NCI-H345 (cell line): Measurements from ENCODE around the gene PLXNB3.

Experiments
- DNase-seq: peaks from one replicate; lab custom pipeline; 2025; lab: John Stamatoyannopoulos, UW

Gene PLXNB3

DNA sequence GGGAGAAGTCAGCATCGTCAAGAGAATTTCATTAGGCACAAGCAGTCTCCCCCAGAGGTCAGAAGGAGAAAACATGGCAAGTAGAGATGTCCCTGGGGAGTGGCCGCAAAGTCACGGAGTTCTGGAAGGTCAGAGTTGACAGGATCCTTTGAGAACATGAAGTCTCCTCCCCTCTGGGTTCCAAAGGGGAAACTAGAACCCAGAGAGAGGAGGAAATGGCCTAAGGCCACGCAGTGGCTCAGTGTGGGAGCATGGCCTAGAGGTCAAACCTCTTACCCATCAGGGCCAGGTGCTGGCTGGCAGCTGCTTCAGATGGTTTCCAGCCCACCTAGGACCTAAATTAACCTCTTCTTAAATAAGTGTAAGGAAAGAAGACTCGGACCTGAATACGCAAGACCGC is 29.2 kb downstream of the PLXNB3 start:
- no peak for DNase-seq

DNA sequence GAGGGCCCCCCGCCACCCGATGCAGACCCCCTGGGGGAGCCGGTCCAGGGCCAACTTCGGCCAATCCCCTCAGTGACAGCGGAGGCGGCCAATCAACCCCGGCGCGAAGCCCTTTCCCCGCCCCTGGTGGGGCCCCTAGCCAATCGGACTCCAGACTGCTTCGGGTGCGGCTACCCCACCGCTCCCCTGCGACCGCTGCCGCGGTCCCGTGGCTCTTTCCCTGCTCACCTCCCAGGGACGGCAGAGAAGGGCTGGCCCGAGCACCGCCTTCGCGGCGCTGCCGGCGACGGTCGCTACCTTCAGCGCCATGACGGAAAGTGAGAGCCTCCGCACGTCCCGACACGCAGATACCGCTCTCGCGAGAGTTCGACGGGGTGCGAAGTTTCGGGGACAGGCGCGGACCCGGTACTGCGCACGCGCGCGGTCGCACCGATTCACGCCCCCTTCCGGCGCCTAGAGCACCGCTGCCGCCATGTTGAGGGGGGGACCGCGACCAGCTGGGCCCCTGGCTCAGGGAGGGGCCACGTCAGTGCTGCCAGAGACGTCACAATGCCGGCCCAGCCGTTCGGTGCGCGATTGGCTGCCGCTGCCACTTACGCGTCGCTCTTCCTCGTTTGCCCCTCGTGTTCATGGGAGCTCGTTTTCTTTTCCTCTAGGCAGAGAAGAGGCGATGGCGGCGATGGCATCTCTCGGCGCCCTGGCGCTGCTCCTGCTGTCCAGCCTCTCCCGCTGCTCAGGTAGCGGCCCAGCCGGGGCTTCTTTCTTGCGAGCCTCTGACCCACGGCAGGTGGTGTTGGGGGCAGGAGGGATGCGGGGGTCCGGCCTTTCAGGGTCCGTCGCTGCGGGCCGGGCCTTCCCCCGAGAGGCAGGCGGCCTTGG is 30.2 kb downstream of the PLXNB3 start, which contains the start of the genes IDH3G and SSR4:
TSS of gene IDH3G (minus strand) at position 358 of the 879 bp plus-strand sequence. CDS start at position 309, 49 bp downstream.
TSS of gene SSR4 (plus strand) at position 651 of the 879 bp plus-strand sequence. CDS start at position 671, 20 bp downstream.
- peak; percentile 96 for DNase-seq

DNA sequence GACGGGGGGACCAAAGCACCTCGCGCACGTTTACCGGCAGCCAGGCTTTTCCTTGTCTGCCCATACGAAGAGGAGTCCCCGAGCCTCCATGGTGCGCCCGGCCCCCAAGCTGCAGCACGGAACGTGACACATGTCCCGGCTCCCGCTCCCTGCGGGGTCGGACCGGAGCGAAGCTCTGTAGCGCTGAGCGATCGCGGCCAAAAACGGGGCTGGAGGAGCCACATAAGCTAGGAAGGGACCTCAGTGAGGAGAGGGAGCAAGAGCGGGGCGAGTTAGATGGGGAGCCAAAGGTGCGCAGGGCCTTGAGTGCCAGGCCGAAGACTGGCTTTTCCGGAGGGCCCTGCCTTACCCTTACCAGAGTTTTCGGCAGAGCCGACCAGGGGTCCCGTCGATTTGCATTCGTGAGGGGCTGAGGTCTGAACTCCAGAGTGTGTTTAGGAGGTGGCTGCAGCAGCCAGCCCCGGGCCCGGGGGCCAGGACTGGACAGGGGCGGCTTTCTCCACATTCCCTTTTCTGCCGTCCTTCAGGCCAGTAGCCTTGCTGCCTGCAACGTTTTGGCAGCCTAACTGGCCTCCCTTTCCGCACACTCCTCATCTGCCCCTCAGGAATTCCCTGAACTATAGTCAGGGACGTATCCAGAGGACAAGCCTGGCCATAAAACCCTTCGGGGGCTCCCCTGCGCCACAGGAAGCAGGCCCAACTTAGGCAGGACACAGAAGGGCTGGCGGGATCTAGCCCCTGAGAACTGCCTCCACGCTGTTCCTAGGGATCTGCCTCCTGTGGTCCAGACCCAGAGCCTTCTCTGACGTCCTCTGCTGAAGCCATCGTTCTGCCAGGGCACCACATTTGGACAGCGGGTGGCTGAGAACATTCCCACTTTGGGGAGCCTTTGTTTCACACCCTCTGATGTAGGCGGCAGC is 31.1 kb downstream of the PLXNB3 start:
- DNase-seq = no peak

DNA sequence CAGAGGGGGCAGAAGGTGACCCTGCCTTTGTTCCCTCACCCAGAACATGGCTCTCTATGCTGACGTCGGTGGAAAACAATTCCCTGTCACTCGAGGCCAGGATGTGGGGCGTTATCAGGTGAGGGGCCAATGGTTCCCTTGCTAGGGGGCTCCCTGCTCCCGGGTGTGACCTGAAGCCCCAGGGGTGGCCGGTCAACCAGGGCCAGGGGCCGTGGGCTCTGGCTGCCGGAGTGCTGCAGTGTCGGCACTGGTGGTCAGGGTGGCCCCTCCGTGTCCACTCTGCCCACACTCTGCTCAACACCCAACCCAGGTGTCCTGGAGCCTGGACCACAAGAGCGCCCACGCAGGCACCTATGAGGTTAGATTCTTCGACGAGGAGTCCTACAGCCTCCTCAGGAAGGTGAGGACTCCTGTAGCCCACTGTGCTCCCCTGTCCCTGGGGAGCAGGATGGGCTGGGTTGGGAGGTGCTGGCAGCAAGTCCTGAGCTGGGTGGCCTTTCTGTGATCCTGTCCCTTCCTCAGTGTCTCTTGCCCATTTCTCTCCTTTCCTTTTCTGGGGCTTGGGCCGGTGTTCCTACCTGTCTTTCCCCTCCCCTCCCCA is 33.5 kb downstream of the PLXNB3 start:
- no peak for DNase-seq

DNA sequence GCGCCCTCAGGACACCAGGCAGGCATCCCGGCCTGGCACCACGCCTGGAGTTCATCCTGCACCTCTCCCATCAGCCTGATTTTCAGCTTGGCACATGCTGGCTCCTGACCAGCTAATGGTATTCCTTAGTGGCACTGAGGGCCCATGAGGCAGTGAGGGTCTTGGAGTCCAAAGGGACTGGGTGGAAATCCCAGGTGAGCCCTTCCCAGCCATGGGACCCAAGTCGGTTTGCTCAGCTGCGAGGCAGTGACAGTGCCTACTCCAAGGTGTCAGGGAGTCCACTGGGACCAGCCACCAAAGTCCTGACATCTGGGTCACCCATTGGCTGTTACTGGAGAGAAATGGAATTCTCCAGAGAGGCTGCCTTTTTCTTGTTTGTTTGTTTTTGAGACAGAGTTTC is 35.3 kb downstream of the PLXNB3 start:
- DNase-seq = no peak

DNA sequence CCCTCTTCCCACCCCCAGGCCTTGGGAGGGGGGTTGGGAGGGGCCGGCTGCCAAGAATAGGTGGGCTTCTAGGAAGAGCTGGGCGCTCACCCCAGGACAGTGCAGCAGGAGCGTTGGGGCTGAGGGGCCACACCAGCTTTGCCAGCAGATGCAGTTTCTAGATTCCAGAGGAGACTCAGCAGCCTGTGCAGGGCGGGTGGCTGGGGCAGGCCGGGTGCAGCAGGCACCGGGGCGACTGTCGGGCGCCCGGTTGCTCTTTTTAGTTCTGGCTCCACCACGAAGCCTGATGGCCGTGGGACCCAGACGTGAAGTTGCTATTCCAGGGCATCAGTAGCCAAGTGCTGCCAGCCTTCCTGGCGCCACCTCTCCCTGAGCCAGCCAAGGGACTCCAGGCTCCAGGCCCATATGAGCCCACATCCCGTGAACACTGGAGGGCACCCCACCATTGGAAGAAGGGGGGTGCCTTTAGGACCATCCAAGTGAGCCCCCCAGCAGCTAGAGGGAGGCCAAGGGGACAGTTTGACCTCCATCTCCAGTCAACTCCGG is 36.2 kb downstream of the PLXNB3 start:
- DNase-seq = no peak

DNA sequence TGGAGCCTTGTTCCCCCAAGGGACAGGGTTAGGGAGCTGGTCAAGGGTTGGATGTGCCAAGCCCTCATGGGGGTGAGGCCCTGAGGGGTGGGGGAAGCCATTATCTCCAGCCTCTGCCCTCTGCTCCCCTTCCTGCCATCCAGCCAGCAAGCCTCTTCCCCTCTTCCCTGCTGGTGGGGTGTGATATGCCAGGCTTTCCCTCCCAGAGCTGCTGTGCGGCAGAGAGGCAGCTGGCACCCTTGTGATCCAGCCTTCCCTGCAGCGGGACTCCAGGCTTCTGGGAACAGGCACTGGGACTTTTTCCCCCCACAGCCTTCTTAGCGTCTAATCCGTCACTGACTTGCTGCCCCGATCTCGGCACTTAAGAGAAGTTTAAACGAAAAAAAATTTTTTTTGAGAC is 36.7 kb downstream of the PLXNB3 start:
- DNase-seq = no peak

DNA sequence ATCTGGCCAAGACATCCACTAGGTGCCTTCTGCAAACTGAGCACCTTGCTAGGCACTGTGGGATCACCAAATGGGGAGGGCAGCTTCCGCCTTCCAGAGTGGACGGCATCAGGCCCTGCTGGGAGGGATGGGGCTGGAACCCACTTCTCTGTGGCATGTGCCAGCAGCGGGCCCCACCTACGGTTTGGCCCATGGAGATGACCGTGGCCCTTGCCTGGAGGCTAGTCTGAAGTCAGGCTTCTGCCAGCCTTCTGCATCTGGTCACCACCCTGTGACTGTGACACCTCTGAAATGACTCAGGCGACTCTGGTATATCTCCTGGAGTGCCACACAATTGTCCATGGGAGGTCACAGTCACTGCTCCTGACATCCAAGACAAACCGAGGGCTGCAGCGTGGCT is 37.6 kb downstream of the PLXNB3 start:
- no peak for DNase-seq

DNA sequence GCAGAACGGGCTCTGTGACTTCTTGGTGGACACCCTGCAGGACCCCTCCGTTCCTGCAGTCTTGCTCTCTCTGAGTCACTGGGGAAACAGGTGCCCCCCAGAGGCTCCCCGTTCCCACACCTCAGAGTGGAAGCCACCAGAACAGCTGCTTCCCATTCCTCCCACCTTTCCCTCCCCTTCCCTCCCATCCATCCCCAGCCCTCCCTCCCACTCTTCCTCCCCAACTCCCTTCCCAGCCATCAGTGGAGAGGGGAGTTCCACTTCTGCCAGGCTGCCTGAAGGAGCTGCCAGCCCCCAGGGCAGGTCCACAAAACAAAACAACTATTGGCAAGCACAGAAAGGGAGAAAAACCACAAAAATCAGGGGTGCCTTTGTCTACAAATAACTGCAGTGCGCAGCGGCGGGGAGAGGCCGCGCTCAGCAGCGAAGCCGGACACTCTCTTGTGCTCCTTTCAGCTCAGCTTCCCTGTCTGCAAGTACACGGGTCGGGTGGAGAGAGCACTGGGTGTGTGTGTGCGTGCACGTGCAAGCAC is 38.5 kb downstream of the PLXNB3 start:
- DNase-seq = no peak

DNA sequence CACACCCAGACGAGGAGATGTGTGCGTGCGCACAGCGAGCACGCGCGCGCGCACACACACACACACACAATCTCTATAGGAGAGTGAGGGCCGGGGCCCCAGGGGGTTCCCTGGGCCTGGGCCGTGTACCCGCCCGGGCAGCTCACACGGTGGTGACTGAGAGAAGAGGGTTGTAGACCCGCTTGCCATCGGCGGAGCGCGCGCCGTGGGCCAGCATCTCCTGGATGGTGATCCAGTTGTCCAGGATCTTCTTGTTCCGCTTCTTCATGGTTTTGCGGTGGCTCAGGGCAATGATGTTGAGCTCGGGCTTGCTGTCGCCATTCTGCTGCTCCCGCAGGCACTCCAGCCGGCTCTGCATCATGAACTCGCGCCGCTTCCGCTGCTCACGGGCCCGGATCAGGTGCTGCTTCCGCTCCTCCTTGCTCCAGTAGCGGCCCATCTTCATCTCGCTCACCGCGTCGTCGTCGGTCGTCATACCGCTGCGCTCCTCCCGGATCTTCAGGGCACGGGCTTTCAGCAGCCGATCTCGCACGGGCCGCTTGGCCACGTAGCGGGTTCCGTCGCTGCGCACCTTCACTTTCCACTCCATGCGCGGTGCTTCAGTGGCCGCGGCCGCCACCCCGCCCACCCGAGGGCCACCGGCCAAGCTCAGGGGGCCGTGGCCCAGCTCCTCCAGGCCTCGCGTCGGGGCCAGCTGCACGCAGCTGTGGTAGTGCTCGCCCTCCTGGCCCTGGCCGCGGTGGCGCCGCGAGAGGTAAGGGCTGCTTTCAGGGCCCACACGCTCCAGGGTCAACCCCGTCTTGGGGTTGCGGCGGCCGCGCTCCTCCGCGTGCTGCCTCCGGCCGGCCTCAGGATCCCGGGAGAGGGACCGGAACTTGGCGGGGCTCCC is 39.4 kb downstream of the PLXNB3 start:
- DNase-seq = no peak

DNA sequence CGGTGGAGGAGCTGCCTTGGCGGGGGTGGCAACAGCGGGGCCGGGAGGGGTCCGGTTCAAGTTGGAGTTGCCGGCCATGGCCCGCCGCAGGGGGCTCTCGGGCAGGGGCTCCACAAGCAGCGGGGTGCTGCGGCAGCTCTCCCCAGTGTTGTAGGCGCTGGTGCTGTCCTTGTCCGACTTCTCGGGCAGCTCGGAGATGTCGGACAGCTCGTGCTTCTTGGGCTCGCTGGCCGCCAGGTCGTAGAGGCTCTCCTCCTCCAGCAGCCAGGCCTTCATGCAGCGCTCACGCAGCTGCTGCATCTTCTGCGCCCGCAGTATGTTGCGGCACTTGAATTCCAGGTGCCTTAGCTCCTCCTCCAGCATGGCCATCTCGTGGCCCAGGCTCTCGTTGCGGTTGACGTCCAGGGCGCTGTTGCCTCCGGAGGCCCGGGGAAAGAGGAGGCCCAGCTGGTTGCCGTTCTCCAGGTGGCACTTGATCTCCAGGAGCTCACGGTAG is 40.1 kb downstream of the PLXNB3 start:
- DNase-seq = no peak

DNA sequence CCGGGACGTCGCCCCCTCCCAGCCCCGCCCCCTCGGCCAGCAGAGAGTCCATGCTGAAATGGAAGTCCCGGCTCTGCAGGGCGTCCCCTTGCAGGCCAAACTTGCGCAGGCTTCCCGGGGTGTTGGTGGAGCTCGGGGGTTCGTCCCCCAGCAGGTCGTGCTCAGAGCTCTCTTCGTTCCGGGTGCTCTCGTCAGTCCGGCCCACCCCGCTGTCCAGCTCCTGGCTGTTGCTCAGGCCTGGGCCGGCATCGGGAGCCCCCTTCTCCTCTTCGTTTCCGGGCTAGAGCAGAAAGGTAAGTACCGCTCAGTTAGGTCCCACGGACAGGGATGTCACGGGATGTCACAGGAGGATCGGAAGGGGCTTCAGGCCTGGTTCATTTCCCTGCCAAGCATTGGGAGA is 40.6 kb downstream of the PLXNB3 start:
- no peak for DNase-seq

DNA sequence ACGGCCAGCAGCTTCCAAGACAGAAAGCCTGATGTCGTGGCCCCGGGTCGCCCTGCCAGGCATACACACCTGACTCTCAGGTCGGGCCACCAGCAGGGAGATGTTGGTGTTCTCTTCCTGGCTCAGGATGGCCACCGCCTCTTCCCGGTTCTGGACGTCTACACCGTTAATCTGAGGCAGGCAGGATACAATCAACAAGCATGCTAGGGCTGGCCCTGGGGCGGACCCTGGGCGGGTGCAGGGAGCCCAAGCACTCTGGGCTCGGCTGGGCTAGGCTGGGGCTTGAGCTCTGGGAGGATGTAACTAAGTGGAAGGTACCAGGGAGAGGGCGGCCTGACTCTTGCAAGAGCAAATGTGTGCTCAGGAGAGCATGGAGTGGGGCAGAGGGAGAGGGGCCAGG is 41.4 kb downstream of the PLXNB3 start:
- no peak for DNase-seq

DNA sequence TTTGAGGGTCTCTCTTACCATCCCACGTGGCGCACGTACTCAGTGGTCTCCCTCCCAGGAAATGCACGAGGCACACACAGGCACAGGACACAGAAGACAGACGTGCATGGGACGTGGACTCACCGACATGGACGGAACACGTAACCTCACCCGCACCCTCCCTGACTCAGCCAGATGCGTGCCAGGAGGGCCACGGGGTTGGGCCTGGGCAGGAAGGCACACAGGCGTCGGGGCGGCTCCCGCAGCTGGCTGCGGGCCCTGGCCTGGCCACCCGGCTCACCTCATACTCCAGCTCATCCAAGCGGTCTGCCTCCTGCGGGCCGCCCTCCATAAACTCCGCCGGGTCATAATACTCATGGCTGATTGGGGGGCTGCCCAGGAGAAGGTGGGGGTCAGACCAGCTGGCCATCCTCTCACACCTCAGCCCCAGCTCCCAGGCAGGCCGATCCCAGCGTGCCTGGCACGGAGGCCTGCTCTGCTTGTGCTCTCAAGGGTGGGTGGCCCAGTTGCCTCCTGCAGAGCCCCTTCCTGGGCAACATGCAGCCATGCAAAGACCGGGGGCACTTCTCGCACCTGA is 43.0 kb downstream of the PLXNB3 start:
- DNase-seq = no peak

DNA sequence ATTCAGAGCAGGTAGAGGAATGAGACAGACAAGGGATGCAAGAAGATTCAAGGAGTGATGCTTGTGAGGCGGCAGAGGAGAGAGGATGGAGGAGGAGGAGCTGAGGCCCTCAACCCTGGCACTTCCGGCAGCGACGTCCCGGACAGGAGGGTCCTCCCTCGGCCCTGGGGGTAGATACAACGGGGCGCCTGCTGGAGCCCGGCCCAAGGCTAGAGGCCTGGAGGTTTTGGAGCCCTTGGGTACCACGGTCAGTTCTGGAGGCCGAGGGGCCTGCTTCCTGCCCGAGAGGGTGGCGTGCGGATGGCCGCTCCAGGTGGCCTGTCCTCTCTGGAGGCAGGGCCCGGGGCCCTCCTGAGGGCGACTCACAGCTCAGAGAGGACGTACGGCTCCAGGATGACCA is 43.9 kb downstream of the PLXNB3 start:
- DNase-seq = no peak

DNA sequence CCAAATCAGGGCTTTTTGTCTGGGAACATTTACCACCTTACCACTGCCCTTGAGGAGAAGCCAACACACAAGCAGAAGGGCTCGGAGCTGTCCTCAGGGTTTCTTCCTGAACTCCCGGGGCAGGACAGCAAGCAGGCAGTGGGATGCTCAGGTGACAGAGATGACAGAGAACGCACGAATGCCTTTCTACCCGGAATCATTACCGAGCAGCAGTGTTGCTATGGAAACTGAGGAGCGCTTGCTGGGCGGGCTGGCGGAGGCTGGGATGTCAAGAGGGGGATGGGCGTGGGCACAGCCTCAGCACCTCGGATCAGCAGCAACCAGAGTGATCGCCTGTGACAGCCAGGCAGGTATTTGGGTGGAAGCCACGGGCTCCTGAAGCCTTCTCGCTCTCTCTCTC is 48.2 kb downstream of the PLXNB3 start:
- DNase-seq = no peak

DNA sequence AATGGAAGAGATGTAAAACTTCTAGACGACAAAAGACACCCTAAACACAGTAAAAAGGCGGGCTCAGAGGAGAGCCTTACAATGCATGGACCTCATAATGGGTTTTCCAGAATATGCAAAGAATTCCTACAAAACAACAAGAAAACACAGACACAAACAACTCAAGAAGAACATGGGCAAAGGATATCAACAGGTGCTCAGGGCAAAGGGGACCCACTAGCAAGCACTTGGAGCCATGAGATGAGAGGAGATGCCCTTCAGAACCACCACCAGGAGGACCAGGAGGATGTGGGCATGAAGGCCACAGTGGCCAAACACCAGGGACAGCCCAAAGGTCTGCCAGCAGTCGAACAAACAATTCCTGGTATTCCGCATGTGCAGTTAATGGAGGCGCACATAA is 49.1 kb downstream of the PLXNB3 start:
- no peak for DNase-seq

DNA sequence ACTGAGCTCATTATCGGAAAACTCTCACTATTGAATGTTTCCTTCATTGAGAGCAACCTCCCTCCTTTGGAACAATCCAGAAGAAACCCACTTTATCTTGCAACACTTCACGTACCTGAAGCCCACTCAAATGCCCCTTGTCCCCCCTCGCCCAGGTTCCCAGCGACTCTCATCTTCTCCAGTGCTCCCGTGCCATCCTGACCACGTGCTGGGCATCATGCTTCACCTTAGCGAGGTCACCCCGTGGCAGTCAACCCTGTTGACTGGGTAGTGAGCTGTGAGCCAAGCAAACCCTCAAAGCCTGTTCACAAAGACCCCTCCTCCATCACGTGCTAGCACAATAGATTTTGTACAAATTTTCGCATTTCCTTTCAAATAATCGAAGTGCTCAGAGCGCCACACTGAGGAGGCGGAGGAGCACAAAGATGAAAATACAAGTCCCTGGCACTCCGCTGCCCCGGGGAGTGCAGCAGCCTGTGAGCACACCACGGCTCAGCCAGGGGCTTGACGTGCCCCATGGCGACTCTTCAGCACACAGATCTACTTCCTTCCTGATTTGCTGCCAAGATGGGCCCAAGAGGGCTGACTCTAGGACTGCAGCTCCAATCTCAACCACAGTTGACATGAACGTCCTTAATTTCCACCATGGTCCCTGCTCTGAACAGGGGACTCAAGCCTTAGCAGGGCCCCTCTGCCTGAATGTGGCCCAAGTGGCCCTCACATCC is 50.7 kb downstream of the PLXNB3 start:
- no peak for DNase-seq
